ENCODE results near the gene HPDL.

- TF ChIP-seq CBX5 (IDR thresholded peaks at IDR 0.05; ENCODE audit: low read depth, low read length) = no peak
- no peak for TF ChIP-seq KDM5A (IDR thresholded peaks at IDR 0.05; ENCODE audit: low read length)
- TF ChIP-seq BCL11A (IDR thresholded peaks at IDR 0.05; ENCODE audit: low read depth in 2 of 2, low read length in 2 of 2) = no peak
- TF ChIP-seq NRF1 (IDR thresholded peaks at IDR 0.05; ENCODE audit: low read depth, low read length) = no peak
- TF ChIP-seq RAD21 (IDR thresholded peaks at IDR 0.05 in 1 of 2, conservative IDR thresholded peaks at IDR 0.05 in 1 of 2; ENCODE audit: low read depth in 2 of 2, low read length in 2 of 2) = no peak
- no peak for TF ChIP-seq BRCA1 (IDR thresholded peaks at IDR 0.05; ENCODE audit: low read depth, low read length)
- no peak for TF ChIP-seq CHD2 (IDR thresholded peaks at IDR 0.05; ENCODE audit: low read length)
- TF ChIP-seq CTCF (IDR thresholded peaks at IDR 0.05; ENCODE audit: control extremely low read depth in 1 of 3, insufficient read depth in 1 of 3, low read depth in 1 of 3, low read length in 3 of 3) = no peak
- no peak for TF ChIP-seq EP300 (IDR thresholded peaks at IDR 0.05; ENCODE audit: borderline replicate concordance in 1 of 2, low read depth in 2 of 2, low read length in 2 of 2)
- no peak for TF ChIP-seq TAF1 (IDR thresholded peaks at IDR 0.05; ENCODE audit: low read depth, low read length)
- no peak for TF ChIP-seq EZH2 (IDR thresholded peaks at IDR 0.05; ENCODE audit: low read depth, low read length, severe bottlenecking)
- TF ChIP-seq ASH2L (IDR thresholded peaks at IDR 0.05; ENCODE audit: low read length) = no peak
- TF ChIP-seq CEBPB (IDR thresholded peaks at IDR 0.05; ENCODE audit: low read depth, low read length) = no peak
- no peak for TF ChIP-seq TBP (IDR thresholded peaks at IDR 0.05; ENCODE audit: low read depth, low read length)
Observed at GRCh38 chr1:45314266-45314665, 12.4 kb upstream of the HPDL start.

Measured in H1 (cell line).